SU-DHL-6 (cell line): ENCODE measurements around the gene RHOA.

Experiments
- CTCF ChIP-seq: fragments of 200-600 bp; sonication (generic); IDR thresholded peaks from one replicate; pipeline ENCODE4 v1.5.1; 2017; ENCODE audit warnings: antibody characterized with exemption, mild to moderate bottlenecking, low read length, moderate library complexity; ENCODE audit not compliant: insufficient read depth, poor library complexity, severe bottlenecking
- EZH2phosphoT487 ChIP-seq: fragments of 200-600 bp; sonication (generic), shearing (Covaris generic); conservative IDR thresholded peaks from 2 replicates; pipeline ENCODE4 v1.6.1; 2018; ENCODE audit warnings: mild to moderate bottlenecking, antibody characterized with exemption, low read length, moderate library complexity, mixed read lengths

GRCh38 chr3:49410846-49411534, 786 bp downstream of the RHOA start:
- TF ChIP-seq CTCF (no peak), EZH2phosphoT487 (no peak)
